Measurements from ENCODE around the gene LYPD6B.

- no peak for TF ChIP-seq USF1 (IDR thresholded peaks at IDR 0.05)
- TF ChIP-seq NFIC (IDR thresholded peaks at IDR 0.05): no peak
- no peak for TF ChIP-seq REST (IDR thresholded peaks at IDR 0.05; ENCODE audit: low read depth)
- no peak for TF ChIP-seq TCF12 (IDR thresholded peaks at IDR 0.05; ENCODE audit: low read depth)
- TF ChIP-seq CREB1 (IDR thresholded peaks at IDR 0.05; ENCODE audit: low read depth): no peak
- no peak for TF ChIP-seq MAX (IDR thresholded peaks at IDR 0.05)
- TF ChIP-seq YY1 (IDR thresholded peaks at IDR 0.05; ENCODE audit: low read depth): no peak
- no peak for TF ChIP-seq TEAD4 (IDR thresholded peaks at IDR 0.05)
- TF ChIP-seq TAF1 (IDR thresholded peaks at IDR 0.05; ENCODE audit: low read depth): no peak
- TF ChIP-seq EP300 (IDR thresholded peaks at IDR 0.05; ENCODE audit: borderline replicate concordance): no peak
- TF ChIP-seq RAD21 (IDR thresholded peaks at IDR 0.05; ENCODE audit: low read depth): no peak
- TF ChIP-seq FOXM1 (IDR thresholded peaks at IDR 0.05; ENCODE audit: borderline replicate concordance, low read depth): no peak
- no peak for TF ChIP-seq CEBPB (IDR thresholded peaks at IDR 0.05)
- TF ChIP-seq EGR1 (IDR thresholded peaks at IDR 0.05): no peak
Measured at GRCh38 chr2:149122516-149122915, 84.0 kb downstream of the LYPD6B start.

All from Ishikawa (cell line).